ENCODE data around the gene PARD3B.

GRCh38 chr2:204650611-204651010, 105.3 kb downstream of the PARD3B start:
- TF ChIP-seq CTBP1 (IDR thresholded peaks at IDR 0.05; ENCODE audit: borderline replicate concordance) (no peak), SUZ12 (IDR thresholded peaks at IDR 0.05) (no peak), HDGF (IDR thresholded peaks at IDR 0.05; ENCODE audit: borderline replicate concordance) (no peak), NFRKB (IDR thresholded peaks at IDR 0.05) (no peak), SP1 (IDR thresholded peaks at IDR 0.05) (no peak), L3MBTL2 (conservative IDR thresholded peaks at IDR 0.05) (no peak), FOXM1 (IDR thresholded peaks at IDR 0.05; ENCODE audit: borderline replicate concordance) (no peak), TARDBP (IDR thresholded peaks at IDR 0.05) (no peak), FOXA1 (IDR thresholded peaks at IDR 0.05) (no peak), ELF4 (IDR thresholded peaks at IDR 0.05) (no peak), PKNOX1 (IDR thresholded peaks at IDR 0.05) (no peak), FOXK2 (IDR thresholded peaks at IDR 0.05) (no peak)
